Right kidney (tissue), 1 donor: ENCODE measurements around the gene MELTF.

Source experiments
- DNase-seq: peaks from one replicate; pipeline ENCODE4 v3.0.0-alpha.2; 2016

MELTF gene

DNA sequence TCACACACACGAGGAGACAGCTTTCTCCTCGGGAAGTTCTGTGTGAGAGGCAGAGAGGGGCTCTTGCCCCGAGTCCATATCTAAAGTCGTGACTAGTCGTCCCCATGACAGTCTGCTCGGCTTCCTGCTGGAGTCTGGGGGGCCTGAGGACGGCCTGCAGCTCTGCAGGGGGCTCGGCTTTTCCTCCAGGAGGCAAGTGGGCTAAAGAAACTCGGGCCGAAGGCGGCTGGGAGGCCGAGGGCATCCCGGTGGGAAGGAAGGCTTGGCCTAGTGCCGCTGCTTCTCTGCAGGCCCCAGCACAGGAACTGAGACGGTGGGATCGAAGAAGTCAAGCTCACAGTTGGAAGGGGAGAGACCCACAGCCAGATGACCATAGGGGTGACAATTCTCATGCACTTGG lies 35.6 kb downstream of the MELTF start:
- DNase-seq, result no peak

DNA sequence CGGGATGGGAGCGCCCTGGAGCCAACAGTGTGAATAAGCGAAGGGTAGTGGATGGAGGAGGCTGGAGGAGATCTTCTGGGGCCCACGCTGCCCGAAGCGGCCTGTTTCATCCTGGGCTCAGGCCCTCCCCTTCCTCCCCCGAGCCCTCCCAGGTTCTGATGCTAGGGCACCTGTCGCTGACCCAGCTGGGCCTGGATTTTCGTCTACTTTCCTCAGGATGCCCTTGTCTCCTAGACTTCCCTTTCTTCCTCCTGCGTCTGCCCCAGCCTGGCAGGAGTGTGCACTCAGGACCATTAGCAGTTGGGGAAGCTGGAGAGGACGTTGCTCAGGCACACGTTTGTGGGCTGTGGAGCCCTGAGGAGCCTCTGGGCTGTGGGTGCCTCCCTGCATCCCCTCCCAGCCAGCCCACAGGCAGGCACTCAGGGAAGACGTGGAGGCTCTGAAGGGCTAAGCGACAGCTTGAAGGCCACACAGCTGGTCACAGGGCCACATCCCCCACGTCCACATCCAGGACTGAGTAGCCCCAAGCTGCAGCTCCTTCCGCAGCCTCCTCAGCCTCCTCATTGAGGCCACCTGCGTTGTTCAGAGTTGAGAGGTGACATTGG lies 37.1 kb downstream of the MELTF start:
- DNase-seq, result no peak

DNA sequence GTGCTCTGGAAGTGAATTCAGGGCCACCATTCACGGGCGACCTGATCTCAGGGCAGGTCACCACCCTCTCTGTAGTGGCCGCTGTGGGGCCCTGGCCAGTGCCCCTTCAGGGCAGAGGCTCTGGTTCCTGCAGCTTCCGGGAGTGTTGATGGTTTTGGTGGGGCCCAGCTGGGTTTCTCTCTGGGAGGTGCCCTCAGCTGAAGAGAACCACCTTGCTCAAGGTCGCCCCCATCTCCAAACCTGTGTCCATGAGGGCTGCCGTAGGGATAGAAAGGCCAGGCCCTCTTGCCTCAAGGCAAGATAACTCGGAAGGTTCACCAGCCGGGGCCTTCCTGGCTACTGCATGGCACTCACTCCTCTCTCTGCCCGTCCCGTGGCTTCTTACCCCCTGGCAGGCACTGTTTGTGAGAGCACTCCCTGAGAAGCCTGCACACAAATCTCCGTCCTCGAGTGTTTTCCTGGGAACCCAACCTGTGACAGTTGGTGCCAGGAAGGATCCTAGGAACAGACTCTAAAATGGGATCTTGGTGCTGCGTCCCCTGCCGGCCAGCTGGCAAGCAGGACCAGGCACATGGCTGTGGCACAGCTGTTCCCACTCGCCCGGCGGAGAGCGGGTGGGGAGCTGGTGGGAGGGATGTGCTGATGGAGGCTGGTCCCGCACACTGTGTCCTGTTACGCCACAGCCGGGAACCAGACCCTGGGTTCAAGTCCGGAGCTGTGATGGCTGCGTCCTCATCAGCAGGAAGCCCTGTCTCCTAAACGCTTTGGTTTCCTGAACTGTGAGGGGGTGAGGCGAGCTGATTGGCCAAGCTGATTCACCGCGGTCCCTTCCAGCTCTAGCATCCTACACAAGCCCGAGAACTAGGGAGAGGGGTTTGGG lies 37.8 kb downstream of the MELTF start:
- no peak for DNase-seq

DNA sequence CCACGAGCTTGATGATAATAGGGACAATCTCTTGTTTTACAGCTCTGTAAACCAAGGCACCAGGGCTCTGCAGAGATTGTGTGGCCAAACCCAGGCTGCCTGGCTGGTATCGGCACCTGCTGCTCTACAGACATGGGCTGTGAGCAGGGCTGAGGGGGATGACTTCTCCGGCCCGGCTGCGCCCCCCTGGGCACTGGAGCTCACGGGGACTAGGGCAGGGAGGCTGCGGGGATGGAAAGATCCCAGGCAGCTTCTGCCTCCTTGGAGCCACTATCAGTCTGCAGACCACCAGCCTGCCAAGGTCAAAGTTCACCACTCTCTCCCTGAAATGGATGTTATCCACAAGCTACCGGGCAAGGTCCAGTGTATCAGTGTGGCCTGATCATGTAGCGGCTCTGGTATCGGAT lies 39.0 kb downstream of the MELTF start:
- no peak for DNase-seq

DNA sequence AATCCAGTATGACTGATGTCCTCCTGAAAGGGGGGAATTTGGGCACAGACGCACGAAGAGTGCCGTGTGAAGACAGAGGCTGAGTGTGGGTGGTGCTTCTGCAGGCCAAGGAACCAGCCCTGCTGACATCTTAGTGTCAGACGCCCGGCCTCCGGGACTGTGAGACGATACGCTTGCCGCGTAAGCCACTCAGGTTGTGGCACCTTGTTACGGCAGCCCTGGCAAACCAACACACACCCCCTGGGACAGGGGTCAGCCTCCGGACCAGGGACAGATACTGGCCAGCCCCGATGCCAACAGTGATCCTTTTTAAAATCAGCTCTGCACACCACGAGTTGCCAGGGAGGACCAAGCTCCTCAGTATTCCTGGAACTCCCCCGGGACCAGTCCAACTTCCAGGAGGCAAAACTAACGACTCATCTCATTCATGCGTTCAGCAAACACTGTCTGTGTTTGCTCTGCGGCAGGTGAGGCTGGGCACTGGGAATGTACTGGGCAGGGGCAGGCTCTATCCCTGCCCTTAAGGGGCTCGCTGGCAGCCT lies 39.8 kb downstream of the MELTF start:
- no peak for DNase-seq

DNA sequence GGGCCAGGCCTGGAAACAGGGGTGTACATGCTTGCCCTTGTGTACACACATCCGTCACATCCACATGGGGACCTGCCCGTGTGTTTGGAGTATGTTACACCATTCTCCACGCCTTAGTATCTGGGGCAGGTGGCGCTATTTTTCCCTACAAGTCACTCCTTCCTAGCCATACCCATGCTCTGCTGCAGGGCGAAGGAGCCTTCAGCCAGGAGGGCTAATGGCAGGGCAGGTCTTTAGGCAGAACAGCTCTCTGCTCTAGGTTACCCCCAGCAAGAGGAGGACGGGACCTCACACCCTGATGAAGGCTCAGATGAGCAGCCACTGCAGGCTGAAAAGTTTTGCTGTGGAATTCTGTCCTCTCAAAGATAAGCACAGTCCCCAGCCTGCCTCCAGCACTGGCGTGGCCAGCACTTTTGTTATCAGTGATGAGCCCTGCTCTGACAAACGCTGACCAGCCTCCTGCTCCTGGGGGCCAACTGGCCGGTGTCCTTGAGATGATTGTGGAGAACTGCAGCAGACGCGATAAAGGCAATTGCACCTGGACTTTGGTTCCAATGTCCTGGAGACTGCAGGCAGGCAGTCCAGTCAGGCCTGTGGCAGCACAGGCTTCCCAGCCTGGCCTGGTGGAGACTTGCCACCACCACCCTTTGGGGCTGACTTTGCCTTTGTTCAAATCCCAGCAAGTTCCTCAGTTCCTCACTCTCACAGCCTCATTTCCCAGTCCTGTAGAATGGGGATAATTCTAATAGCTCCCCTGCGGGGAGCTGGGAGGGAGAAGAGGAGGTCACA lies 41.2 kb downstream of the MELTF start:
- DNase-seq, result no peak

DNA sequence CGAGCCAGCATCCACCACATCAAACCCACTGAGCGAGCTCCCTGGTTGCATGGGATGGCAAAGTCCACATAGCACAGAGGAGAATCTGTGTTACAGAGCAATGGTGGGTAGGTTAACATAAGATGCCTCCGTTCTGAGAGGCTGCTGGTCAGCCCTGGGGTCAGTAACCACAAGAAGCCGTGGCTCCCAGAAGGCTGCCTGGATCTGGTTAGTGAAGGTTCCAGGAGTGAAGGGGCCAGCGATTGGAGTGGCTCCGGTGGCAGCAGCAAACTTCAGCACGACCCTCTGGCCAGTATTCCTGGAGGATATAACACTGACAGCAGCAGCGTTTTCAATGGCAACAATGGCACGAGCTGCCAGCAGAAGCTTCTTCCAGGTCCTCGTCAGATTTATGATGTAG lies 42.6 kb downstream of the MELTF start:
- no peak for DNase-seq

DNA sequence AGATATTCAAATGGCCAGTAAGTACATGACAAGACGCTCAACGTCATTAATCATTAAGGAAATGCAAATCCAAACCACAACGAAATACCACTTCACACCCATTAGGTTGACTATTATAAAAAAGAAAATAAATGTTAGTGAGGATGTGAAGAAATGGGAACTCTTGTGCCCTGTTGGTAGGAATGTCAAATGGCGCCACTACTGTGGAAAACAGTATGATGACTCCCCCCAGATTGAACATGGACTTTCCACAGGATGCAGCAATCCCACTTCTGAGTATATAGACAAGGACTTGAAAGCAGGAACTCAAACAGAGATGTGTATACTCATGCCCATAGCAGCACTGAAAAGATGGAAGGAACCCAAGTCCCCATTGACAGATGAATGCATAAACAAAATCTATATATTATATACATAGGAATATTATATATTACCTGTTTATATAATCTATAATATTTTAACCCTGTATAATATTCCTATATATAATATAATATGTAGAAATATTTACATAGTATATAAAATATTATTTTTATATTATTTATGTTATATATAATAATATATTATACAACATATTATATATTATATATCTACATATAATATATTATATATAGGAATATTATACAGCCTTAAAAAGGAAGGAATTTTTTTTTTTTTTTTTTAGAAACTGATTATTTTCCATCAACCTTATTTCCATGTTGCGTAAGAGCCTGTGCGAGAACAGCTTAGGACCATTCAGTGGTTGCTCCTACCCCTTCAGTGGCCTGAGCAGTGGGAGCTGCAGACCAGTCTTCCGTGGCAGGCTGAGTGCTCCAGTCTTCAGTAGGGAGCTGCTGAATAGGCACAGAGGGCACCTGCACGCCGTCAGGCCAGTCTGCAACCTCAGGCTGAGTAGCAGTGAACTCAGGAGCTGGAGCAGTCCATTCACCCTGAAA lies 43.4 kb downstream of the MELTF start:
- no peak for DNase-seq

DNA sequence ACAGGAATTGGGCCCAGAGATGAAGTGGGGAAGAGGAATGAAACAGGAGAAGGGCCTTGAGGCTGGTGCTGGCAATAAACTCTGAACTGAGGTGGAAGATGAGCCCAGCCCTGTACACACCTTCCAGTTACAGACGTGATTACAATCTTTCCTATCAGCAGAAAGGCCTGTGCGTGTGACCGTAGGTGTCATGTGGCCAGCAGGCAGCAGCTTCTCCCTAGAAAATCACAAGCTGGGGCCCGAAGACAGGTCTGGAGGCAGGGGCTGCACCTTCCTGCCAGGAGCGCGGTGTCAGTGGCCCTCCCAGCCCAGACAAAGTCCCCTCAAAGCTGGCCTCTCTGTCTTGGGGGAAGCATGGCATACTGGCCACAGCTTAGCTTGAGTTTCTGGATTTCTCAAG lies 44.3 kb downstream of the MELTF start:
- DNase-seq, result no peak

DNA sequence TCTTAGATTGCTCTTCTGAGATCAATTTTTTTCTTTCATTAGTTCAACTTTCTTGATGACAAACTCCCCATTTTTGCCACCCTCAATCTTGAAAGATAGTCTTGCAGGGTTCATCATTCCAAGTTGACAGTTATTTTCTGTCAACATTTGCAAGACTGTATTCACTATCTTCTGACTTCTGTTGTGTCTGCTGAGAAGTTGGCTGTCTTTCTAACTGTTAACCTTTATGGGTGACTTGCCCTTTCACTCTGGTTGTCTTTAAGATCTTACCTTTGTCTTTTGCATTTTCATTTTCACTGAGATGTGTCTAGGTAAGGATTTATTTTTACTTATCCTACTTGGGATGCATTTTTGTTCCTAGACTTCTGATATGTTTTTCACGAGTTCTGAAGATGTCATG lies 46.4 kb downstream of the MELTF start:
- DNase-seq, result no peak

DNA sequence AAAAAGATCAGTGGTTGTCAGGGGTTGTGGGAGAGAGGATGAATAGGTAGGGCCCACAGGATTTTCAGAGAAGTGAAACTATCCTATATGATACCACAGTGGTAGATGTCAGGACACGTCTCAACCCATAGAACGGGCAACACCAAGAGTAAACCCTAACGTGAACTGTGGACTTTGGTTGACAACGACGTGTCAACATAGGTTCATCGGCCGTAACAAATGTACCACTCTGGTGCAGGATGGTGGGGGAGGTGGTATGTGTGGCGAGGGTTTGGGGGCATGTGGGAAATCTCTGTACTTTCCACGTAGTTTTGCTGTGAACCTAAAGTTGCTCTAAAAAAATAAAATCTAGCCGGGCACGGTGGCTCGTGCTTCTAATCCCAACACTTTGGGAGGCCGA lies 48.0 kb downstream of the MELTF start:
- no peak for DNase-seq

DNA sequence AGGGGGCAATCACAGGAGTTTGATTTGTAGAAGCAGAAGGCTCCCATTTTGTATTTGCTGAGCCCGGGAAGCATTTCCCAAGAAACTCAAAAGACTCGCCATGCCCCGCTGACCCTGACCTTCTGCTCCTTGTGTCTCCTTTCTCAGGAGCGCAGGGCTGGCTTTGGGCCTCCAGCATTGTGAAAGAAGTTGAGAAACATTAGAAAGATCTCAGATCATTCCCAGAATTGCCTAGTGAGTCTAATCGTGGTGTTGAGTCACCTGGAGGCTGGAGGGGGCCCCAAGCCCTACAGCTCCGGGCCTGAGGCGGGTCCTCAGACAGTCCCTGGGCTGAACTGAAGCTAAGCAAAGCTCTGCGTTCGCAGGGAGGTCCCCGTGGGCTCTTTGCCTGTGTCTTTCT lies 50.1 kb downstream of the MELTF start:
- no peak for DNase-seq

DNA sequence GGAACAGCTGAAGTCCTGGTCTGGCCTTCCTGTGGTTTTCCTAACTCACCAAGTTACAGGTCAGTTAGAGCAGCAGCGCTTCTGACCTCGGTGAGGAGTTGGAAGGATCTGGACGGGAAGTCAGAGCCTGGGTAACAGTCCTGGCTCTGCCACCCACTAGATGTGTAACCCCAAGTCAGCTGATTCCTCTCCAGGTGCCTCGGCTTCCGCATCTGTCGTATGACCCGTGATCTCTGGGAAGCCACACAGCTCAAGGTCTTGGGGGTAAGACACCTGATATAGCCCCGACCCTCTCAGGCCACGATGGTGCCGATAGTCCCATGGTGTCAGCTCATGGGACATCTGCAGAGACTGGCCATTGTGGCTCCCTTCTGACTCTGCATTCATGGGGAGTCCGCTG lies 52.7 kb downstream of the MELTF start:
- no peak for DNase-seq

DNA sequence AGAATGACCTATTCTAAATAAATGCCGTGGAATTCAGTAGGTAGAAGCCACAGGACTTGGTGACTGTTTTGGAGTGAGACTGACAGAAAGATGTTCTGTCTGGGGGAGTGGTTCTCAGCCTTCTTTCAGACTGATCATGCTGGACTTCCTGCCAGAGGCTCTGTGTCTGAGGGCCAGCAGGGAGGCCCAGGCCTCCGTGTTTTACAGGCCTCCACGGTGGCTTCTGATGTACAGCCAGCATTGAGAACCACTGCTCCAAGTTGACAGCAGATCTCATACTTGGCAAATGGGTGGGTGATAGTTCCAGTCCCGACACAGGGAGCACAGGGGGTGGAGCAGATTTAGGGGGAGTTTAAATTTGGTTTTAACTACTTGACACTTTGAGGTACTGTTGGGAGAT lies 54.3 kb downstream of the MELTF start:
- DNase-seq, result no peak

DNA sequence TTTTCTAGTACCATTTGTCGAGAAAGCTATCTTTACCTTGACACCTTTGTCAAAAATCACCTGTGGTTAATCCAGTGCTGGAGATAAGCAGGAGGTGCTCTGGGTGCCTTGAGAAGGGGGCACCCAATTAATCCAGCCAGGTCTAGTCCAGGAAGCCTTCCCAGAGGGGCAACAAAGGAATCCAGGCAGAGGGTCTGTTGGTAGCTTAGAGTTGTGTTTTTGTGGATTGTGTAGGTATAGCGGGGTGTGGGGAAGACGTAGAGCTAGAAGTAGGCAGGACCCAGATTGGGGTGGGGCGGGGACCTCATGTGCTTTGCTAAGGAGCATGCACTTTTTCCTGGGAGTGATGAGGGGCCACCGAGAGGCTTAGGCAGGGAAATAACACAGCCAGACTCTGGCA lies 55.0 kb downstream of the MELTF start:
- no peak for DNase-seq

DNA sequence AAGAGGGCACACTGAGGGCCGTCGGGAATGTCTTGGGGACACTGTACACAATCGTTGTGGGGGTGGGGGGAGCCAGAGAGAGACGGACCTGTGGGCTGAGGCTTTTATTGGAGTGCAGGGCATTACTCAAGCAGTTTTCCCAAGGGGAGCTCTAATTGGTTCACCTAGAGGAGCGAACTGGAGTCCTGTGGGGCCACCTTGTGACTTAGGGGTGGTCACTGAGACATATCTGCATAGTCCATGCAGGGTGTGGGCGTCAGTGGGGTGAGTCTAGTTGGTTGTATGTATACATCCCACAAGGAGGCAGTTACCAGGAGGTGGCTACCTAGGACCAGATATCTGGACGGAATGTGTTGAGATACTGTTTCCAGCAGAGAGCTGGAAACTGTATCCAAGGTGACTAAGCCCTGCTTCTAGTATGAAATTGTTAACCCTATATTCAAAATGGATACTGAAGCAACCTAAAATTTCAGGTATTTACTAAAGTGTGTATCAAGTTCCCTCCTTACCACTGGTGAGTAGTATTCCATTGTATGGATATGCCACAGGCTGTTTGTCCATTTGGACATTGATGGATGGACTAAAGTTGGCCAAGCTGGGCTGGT lies 58.4 kb downstream of the MELTF start:
- no peak for DNase-seq

DNA sequence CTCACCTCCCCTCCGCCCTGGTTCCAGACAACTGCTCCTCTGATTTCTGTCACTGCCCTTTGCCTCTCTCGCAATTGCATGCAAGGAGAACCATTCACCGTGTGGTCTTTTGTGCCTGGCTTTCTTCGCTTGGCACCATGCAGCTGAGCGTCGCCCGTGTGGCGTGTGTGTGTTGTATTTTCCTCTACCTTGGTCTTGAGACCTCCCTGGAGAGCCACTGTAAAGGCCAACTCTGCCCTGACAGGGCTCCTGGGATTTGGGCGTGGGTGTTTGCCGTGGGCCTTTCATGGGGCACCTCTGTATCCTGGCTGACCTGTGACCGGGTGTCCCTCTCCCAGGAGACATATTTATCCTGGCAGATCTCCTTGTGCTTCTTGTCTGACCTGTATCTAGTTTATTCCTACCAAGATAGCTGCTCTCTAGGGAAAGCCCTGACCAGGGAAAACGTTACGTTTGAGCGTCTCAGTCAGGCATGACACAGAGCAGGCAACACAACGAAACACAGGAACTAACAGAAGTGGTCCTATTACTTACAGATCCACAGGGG lies 59.0 kb downstream of the MELTF start:
- no peak for DNase-seq

DNA sequence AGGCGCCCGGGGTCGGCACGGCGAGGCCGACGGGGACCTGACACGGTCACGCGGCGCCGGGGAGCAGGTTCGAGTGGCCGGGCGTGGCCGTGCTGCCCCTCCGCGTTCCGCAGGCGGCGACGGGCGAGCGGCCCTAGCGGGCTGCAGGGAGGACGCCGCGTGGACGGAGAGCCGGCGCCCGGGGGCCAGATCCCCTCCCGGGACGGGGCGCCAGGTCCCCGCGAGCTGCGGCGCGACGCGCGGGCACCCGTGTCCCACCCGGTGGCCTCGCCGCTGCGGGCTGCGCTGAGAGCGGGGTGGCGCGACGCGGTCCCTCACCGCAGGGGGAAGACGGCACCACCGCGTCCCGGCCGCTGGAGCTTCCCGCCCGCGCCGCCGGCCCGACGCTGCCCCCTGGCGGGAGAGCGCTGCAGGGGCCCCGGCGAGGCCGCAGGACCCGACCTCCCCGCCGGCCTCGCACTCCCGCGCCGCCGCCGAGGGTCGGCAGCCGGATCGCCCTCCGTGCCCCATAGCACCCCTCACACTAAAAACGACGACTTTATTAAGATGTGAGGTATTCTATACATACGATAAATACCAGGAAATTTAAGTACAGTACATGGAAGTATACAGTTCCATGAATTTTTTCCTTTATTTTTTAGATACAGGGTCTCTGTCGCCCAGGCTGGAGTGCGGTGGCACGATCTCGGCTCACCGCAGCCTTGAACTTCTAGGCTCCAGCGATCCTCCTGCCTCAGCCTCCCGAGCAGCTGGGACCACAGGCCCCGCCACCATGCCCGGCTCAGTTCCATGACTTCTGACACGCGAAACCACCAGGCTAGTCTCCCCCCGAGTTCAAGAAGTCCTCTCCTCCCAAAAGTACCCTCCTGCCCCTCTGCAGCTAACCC lies 59.7 kb downstream of the MELTF start:
- peak; percentile 80 for DNase-seq

DNA sequence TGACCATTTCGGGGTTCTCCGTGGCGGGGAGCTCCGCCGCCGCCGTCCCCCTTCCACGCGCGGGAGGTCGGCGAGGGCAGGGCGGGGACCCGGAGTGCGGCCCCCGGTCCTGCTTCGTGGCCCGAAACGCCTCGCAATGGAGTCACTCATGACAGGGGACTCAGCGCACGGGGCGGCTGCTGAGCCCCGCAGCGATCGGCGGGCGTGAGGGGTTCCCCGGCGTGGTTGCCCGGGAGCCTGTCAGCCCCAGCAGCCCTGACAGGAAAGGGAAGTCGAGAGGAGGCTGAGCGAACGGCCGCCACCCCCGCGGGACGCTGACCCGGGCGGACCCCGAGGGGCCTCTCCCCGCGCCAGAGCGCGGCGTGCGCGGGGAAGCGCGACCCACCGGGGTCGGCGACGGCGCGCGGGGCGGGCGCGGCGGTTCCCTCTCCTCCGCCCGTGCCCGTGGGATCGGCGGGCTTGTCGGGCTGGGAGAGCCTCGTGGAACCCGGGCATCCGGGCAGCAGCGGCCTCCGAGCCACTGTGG lies 60.4 kb downstream of the MELTF start:
- DNase-seq, result peak; percentile 65
